GM21723 (cell line): Measurements from ENCODE around the gene POU2F2.

Source experiments
- ATAC-seq: cut with Tn5 transposase; IDR thresholded peaks from one replicate; pipeline ENCODE4 v1.9.1; 2021; ENCODE audit warnings: mild to moderate bottlenecking, moderate library complexity; ENCODE audit not compliant: unreplicated experiment

The POU2F2 gene

DNA sequence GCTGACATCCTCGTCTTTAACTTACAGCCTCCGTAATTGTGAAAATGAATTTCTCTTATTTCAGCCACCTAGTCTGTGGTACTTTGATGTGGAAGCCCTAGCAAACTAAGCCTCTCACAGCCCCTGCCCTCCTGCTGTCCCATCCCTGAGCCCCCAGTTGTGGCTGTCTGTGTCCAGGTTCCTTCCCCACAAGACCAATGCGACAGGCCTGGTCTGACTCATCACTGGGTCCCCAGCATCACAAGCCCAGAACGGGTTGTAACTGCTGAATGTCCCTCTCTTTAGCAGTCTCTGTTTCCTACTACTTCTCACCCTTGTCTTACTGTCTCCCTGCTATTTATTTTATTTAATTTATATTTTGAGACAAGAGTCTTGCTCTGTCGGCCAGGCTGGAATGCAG, 5.7 kb downstream of the POU2F2 start:
- ATAC-seq: no peak

DNA sequence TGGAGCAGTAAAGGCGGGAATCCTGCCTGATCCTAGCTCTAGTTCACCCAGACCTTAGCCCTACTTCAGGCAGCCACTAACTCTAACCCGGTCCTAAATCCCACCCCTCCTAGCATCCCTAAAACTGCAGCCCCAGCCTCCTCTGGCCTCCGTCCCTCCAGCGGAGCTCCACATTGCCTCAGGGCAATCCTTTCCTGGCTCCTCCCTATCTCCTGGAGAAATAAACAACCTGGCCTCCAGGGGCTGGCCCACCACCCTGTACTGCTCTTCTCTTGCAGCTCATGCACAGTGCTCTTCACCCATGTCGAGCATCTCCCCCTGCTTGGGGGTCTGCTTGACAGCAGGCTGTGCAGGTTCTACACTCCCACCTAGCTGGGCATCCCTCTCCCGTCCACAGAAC, 6.7 kb downstream of the POU2F2 start:
- no peak for ATAC-seq

DNA sequence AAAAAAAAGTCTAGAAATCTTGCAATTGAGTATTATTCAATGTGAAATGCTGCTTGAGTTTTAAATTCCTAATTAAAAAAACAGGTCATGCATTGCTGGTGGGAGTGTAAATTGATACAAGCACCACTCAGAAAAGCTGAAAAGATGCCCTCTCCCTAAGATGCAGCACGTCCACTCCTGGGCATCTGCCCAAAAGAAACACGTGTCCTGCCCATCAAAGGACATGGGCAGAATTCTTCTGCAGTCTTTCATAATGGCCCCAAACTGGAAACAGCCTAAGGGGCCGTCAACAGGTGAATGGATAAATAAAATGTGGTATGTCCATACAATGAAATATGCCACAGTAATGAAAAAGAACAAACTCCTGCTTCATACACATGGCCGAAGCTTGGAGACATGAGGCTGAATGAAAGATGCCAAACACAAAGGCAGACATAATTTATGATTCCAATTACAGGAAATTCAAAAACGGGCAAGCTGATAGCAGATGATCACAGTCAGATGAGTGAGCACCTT, 7.8 kb downstream of the POU2F2 start:
- ATAC-seq: no peak

DNA sequence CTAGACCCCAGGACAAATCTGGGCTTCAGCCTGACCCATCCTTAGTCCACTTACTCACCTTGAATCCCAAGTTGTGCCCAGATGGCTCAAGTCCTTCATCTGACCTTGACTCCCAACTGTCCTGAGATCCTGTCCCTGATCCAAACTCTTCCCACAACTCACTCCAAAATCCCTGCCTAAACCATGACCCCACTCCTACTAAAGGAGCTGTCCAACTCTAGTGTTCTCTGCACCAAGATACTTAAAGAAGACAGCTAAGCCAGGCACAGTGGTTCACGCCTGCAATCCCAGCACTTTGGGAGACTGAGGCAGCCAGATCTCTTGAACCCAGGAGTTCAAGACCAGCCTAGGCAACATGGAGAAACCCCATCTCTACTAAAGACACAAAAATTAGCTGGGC, 8.5 kb downstream of the POU2F2 start:
- ATAC-seq: no peak

DNA sequence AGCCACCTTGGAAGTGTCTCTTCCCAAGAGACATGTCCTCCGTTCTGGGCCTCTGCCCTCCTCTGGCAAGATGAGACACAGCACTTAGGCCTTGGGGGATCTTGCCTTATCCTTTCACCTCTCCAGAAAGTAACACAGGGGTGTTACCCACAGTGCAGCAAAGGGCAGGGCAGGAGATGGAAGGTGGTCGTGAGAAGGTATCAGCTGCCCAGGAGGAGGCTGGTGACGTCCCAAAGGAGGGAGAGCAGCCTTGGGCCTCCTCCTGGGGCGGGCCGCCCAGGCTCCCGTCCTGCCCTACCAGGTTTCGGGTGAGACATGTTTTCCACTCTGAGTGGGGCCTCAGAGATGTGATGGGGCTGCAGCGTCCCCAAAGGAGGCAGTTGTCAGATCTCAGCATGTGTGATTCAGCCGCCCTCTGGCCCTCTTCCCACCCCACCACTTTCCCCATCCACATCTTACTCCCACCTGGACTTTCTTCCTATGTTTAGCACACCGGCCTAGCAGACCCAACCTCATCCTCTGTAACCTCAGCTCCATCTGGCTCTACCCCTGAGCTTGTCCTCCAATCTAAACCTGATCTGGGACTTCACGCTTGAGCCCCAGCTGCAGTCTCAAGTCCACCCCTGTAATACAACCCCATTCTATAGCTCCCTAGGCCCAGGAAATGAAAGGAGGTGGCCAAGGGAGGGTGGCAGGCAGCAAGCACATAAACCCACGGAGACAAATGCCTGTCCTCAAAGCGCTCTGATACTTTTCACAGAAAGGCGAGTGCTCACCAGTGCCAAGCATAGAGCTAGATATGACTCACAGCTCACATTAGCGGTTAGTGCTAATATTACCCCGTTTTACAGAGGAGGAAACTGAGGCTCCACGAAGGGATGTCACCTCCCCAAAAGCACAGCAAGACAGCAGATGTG, 9.3 kb downstream of the POU2F2 start:
- no peak for ATAC-seq

DNA sequence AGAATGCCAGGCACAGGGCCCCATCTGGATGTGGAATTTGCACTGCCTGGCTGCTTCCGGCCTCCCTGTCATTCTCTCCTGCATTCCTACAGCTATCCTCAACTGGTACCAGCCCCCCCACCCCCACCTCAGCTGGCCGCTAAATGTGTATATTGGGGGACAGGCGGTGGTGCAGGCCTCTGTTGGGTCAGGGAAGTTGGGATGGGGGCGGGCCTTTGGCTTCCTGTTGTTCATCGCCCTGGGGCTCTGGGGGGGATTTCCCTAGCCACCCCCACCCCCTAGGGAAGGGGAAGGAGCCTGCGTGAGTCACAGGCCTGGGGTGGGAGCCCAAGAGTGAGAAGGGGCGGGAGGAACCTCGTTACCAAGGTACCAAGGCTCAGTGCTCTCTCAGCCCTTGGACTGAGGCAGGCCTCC, 10.6 kb downstream of the POU2F2 start:
- ATAC-seq: peak; percentile 43

DNA sequence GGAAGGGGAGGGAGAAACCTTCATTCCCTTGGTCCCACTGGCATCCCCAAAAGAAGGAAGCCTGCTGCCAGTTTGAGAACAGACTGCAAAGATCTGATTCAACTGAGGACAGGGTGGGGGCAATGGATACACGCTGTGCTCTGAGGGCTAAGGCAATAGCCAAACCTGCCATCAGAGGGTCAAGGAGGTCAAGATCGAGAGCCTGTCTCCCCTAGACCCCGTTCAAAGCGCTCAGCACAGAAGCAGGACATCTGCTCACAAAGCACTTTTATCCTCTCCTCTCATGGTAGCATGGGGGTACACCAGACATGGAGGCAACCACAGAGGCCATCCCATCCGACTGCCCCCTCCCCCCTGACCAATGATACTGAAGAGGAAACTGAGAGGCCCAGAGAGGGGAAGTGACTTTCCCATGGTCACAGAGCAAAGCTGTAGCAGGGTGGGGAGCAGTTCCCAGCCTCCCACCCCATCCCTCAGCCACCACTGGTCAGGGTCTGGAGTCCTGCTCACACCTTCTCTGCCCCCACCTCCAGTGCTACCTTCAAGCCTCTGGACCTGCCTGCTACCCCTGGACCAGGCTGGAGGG, 11.1 kb downstream of the POU2F2 start:
- no peak for ATAC-seq

DNA sequence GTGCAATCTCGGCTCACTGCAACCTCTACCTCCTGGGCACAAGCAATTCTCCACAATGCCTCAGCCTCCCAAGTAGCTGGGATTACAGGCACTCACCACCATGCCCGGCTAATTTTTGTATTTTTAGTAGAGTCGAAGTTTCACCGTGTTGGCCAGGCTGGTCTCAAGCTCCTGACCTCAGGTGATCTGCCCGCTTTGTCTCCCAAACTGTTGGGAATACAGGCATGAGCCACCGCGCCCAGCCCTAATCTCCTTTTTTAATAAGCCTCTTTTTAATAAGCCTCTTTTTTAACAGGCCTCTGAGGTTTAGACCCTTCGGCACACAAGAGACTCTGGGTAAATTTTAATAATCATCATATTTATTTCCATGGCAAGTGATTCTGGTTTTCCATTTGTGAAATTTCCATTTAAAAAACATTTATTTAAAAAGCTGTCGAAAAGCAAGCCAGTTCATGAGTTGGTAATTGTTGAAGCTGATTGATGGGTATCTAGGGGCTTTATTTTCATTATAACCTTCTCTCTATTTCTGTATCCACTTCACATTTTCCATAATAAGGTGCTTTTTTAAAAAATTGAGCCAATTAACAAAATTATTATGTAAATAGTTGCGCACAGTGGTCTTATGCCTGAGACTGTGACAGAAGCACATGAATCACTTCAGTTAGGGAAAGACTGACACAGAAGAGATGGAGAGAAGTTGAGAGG, 11.8 kb downstream of the POU2F2 start:
- no peak for ATAC-seq

DNA sequence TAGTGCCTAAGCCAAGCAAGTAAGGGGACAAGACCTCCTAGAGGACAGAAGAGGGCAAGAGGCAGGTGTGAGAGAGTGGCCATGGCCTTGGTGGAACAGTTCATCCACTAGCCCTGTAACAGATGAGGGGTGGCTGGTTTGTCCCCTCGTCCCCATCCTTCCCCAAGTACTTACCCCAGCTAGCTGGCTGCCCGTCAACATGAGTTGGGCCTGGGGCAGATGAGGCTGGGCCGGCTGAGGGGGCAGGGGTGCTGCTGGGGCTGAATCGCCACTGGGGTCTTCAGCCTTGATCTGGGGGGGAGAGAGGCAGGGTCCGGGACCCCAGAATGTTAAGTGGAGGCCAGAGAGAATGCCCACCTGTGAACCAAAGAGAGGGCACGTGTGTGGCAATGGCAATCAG, 15.2 kb downstream of the POU2F2 start:
- ATAC-seq: no peak

DNA sequence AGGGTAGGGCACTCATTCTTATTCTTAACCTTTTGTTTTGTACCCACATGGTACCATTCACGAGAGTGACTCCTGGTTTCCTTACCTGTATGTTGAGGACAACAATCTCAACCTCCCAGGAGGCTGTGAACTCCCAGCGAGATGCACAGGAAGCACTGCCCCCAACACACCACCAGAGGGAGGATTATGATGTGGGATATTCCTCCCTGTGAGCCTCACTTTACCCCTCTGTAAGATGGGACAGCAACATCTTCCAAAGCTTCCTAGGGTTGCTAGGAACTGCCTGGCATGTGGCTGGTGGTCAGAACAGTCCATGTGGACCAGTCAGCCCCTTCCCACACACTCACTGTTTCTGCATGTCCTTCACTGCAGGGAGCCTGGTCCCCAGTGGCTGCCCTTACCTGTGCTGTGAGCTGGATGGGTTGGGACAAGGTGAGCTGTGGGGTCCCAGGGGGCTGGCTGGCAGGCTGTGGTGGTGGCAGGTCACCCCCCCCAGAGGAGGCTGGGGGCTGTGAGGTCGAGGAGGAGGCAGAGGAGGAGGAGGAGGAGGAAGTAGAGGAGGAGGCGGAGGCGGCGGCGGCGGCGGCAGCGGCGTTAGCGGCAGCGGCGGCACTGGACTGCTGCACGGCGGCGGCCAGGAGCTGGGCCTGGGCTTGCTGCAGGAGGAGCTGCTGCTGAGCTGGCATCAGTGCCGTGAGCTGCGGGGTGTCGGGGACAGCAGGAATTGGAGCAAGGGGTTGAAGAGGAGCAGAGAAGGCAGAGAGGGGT, 15.8 kb downstream of the POU2F2 start:
- ATAC-seq: no peak

DNA sequence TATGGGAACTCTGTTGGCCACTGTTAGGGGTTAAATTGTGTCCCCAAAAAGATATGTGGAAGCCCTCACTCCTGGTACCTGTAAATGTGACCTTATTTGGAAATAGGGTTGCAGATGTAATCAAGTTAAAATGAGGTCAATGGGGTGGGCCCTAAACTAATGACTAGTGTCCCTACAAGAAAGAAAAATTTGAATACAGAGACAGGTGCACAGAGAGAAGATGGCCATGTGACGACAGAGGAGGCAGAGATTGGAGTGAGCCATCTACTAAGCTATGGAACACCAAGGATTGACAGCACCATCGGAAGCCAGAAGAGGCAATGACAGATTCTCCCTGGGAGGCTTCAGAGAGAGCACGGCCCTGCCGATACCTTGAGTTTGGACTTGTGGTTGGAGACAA, 16.5 kb downstream of the POU2F2 start:
- ATAC-seq: no peak

DNA sequence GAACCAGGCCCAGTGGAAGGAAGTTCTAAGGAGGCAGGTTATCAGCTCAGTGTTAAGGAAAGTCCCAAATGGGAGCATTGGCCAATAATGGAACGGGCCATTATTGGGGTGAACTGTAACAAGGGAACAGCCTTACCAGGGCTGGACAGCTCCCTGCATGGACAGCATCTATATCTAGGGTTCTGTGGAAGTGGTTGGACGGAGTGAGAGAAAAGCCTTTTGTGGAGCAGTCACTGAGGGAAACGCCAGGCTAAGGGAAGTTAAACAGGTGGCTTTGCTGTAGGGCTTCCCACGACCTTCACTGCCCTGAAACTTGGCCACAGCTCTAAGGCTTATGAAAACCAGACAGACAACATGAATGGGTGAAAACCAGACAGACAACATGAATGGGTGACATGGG, 17.0 kb downstream of the POU2F2 start:
- ATAC-seq: no peak

DNA sequence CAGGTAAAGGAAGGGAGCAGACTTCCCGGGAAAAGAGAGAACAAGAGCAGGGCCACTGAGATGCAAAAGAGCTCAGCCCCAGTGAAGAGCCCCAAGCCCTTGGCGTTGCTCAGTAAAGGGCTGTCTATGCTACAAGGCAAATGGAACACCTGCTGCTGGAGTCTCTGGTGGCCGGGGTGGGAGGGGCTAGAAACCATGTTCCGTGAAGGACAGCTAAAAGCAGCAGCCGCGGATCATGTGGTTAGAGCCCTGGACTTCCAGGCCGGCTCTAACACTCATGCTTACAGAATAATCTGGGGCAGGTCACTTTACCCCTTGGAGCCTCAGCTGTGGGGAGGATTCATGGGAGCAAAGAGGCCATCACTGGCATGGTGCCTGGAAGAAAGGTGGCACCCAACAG, 17.8 kb downstream of the POU2F2 start:
- peak; percentile 60 for ATAC-seq

DNA sequence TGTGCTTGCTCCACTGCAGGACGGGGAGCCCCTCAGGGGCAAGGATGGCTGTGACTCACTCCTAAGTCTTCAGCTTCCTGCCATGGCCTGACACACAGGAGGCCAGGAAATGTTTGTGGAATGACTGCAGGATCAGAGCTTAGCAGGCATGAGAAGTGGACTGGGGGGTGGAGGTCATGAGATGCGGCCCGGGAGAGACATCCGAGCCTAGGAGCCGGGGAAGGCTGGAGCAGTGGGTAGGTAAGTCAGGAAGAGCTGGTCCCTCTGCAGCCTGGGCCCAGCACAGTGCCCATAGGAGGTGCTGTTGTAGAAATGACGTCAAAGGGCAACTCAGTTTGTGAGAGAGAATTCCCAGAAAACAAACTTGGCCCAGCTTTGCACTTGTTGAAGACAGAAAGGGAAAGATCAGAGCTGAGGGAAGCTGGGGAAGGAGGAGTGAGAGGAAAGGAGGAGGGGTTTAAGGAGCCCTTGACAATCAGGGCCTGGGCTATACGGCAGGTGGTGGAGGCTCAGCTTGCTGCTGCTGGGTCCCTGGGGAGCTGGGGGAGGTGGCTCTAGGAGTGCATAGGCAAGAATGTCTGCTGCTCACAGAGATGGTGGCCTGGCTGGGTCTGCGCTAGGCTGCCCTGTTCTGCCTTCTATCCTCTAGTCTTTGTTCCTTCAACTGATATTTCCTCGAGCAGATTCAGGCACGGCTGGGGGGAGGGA, 18.5 kb downstream of the POU2F2 start:
- peak; percentile 58 for ATAC-seq

DNA sequence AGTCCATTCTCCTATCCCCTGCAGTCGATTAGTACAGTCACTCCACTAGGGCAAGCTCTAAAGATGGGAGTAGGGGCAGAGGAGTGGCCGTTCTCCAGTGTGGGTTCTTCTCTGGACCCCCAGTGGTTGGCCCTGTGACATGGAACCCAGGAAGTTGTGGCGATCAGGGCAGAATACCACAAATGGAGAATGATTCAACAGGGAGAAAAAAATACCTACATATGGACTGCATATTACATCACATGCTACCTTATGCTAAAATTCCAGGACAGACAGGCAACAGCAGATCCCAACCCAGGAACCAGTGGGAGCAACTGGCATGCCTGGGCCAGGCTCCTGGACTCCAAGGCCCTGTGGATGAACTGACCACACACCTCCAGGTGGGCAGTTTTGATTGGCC, 20.4 kb downstream of the POU2F2 start:
- ATAC-seq: no peak

DNA sequence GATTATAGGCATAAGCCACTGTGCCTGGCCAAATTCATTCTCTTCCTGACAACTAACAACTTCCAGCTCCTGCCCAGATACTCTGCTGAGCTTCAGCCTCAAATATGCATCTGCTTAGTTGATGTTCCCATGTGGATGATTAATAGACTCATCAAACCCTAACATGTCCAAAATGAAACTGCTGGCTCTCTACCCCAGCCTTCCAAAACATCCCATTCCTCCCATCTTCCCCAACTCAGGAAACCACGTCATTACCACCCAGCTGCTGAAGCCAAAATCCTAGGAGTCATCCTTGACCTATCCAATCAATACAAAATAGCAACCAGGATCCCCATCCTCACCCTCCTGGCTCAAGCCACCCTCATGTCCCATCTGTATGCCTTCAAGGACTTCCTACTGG, 20.9 kb downstream of the POU2F2 start:
- ATAC-seq: no peak

DNA sequence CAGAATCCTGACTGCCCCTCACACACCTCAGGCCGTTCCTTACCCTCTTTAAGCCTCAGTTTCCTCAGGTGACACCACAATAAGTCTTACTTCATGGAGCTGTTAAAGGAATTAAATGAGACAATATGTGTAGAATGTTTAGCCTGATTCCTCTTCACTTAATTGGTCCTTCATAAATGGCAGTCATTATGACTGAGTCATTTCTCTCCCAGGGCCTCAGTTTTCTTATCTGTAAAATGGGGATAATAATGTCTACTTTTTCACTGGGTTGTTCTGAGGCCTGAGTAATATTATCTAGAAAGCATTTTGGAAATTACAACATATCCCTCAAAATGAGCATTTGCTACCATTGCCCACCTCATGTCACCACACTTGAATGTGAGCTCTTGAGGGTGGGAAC, 21.6 kb downstream of the POU2F2 start:
- no peak for ATAC-seq

DNA sequence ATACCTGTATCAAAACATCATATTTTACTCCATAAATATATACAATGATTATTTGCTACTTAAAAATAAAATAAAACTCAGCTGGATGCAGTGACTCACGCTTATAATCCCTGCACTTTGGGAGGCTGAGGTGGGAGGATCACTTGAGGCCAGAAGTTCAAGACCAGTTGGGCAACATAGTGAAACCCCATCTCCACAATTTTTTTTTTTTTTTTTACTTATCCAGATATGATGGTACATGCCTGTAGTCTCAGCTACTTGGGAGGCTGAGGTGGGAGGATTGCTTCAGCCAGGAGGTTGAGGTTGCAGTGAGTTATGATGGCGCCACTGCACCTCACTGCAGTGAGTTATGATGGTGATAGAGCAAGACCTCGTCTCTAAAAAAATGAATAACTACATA, 22.4 kb downstream of the POU2F2 start:
- no peak for ATAC-seq

DNA sequence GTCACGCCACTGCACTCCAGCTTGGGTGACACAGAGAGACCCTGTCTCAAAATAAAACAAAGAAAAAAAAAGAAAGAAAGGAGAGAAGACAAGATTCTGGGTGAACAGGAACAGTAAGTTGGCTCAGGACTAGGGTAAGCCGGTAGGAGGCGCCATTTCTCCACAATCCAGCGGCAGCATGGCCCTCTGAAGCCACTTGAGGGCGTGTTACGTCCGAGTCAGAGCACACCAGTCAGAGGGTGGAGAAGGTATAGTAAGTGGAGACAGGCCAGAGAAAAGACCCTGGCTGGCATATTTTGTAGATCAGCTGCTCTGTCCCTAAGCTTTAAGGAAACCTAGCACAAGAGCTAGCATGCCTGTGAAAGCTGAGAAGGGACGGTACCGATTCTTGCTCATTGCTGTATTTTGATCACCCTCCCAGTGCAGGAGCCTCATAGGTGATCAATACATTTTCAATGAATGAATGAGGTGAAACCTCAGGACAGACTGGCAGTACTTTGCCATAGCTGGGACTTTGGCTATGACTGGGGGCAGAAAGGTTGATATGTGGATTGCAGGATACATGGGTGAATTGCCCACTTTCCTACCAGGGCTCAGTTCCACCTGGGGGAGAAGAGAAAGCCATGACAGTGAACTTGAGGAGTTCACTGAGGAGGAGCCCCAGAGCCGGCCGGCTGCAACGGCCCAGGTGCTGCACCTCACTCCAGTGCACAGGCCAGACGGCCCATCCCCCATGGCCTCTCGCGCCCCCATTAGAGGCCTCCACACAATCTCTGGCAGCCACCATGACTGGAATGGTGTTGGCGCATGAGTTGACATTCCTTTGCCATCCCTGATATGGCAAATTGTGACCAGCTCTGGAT, 23.5 kb downstream of the POU2F2 start:
- peak; percentile 78 for ATAC-seq
